ENCODE data around the gene HDAC9. TPM values are rescaled to one million over a fixed set of nuclear protein-coding genes. Genes with fewer than 3 reads are reported as not detected.

The HDAC9 gene
- total RNA-seq, 1 experiment from 2014 or later = 11.3 TPM

GRCh38 chr7:18858232-18858631 lies 362.7 kb downstream of the HDAC9 start:
- Mint-ChIP-seq H3K36me3 (ENCODE audit: insufficient read depth, unreplicated experiment) (no peaks in the 10 kb centered on the region), H3K9me3 (ENCODE audit: unreplicated experiment) (no peaks in the 10 kb centered on the region), H3K27me3 (ENCODE audit: insufficient read depth, unreplicated experiment) (no peaks in the 10 kb centered on the region), H3K4me1 (ENCODE audit: insufficient read depth, unreplicated experiment) (peaks cover 23% of the 10 kb centered on the region), H3K4me3 (ENCODE audit: unreplicated experiment) (no peak overlapping the region), H3K27ac (ENCODE audit: low read depth, unreplicated experiment) (no peak overlapping the region)
- no peak for TF ChIP-seq CTCF (IDR thresholded peaks at IDR 0.05; ENCODE audit: unreplicated experiment)
- ChIA-PET POLR2A (interaction anchor here (0.7 kb wide), 1 partner anchor 59 kb away, joined by 3 read pairs; no protein-coding TSS in a partner anchor), CTCF (interaction anchor here (0.6 to 1.0 kb wide), 2 partner anchors 104 to 850 kb away, joined by 3 read pairs; no protein-coding TSS in a partner anchor)
- intact Hi-C loops (cut with micrococcal nuclease) = no loop called here
- BruUV-seq (replicated peaks) = no TSS peak
- DNase-seq (ENCODE audit: unreplicated experiment) = no peak

DNA sequence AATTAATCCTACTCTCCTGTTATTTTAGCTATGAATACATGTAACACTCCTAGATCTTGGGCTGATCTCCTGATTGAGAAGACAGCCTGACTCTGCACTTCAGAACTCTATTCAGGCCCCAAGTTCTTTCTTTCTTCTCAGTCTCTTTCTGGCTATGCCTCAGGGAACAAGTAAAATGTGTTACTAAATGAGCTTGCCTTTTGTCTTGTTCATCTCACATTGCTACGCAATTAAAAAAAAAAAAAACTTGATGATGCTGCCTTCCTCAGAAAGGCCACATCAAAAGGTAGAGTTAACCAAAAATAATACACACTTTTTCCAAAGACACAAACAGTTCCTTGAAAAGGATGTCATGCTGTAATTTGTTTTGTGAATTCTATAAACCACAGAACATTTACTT lies 363.8 kb downstream of the HDAC9 start:
- CTCF ChIA-PET = interaction anchor here (1.0 kb wide), 1 partner anchor 105 kb away, joined by 3 read pairs; no protein-coding TSS in a partner anchor
- intact Hi-C loops (cut with micrococcal nuclease) = no loop called here

DNA sequence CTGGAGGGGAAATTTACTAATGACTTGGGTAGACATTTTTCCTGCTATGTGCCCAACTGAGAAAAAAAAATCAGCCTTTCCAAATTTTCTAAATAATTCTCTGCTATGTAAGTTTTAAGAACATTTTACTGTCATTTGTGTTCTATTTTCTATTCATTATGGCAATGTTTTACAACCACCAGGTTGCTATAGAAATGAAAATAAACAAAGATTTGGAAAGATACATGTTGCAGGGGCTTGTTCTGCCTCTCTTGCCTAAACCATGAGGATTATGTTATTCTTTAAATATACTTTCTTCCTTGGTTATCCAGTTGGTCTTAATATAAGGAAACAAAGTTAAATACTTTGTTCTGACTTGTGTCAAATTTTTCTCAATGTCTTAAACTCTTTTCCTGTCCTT lies 364.7 kb downstream of the HDAC9 start:
- BruUV-seq (replicated peaks) = no TSS peak
- Mint-ChIP-seq H3K9me3 (ENCODE audit: unreplicated experiment) (no peaks in the 10 kb centered on the region), H3K36me3 (ENCODE audit: insufficient read depth, unreplicated experiment) (no peaks in the 10 kb centered on the region), H3K27ac (ENCODE audit: low read depth, unreplicated experiment) (peak overlapping the region; percentile 49), H3K27me3 (ENCODE audit: insufficient read depth, unreplicated experiment) (no peaks in the 10 kb centered on the region), H3K4me3 (ENCODE audit: unreplicated experiment) (no peak overlapping the region), H3K4me1 (ENCODE audit: insufficient read depth, unreplicated experiment) (peaks cover 33% of the 10 kb centered on the region)
- ChIA-PET CTCF (no interaction called here), POLR2A (interaction anchor here (2.1 kb wide), 1 partner anchor 117 kb away, joined by 7 read pairs; no protein-coding TSS in a partner anchor)
- intact Hi-C loops (cut with micrococcal nuclease) = no loop called here
- no peak for TF ChIP-seq CTCF (IDR thresholded peaks at IDR 0.05; ENCODE audit: unreplicated experiment)
- DNase-seq (ENCODE audit: unreplicated experiment) = no peak

More for the DNA sequence above, 363.8 kb downstream of the HDAC9 start:
- H3K36me3 Mint-ChIP-seq (ENCODE audit: insufficient read depth, unreplicated experiment) = no peaks in the 10 kb centered on the region
- peaks cover 26% of the 10 kb centered on the region for H3K4me1 Mint-ChIP-seq (ENCODE audit: insufficient read depth, unreplicated experiment)
- no peak overlapping the region for H3K4me3 Mint-ChIP-seq (ENCODE audit: unreplicated experiment)
- POLR2A ChIA-PET = interaction anchor here (0.6 kb wide), 1 partner anchor 133 kb away, joined by 3 read pairs; no protein-coding TSS in a partner anchor
- no peak overlapping the region for H3K27ac Mint-ChIP-seq (ENCODE audit: low read depth, unreplicated experiment)
- H3K9me3 Mint-ChIP-seq (ENCODE audit: unreplicated experiment) = no peaks in the 10 kb centered on the region
- TF ChIP-seq CTCF (IDR thresholded peaks at IDR 0.05; ENCODE audit: unreplicated experiment) = no peak
- H3K27me3 Mint-ChIP-seq (ENCODE audit: insufficient read depth, unreplicated experiment) = no peaks in the 10 kb centered on the region
- no peak for DNase-seq (ENCODE audit: unreplicated experiment)
- no TSS peak for BruUV-seq (replicated peaks)

GRCh38 chr7:18861514-18862118 lies 366.1 kb downstream of the HDAC9 start:
- peaks cover 43% of the 10 kb centered on the region for H3K4me1 Mint-ChIP-seq (ENCODE audit: insufficient read depth, unreplicated experiment)
- intact Hi-C loops (cut with micrococcal nuclease) = no loop called here
- POLR2A ChIA-PET = interaction anchor here (0.7 to 2.1 kb wide), 3 partner anchors 18 to 115 kb away, joined by 3 to 7 read pairs (median 4); no protein-coding TSS in a partner anchor
- no peak overlapping the region for H3K27ac Mint-ChIP-seq (ENCODE audit: low read depth, unreplicated experiment)
- H3K27me3 Mint-ChIP-seq (ENCODE audit: insufficient read depth, unreplicated experiment) = no peaks in the 10 kb centered on the region
- TF ChIP-seq CTCF (IDR thresholded peaks at IDR 0.05; ENCODE audit: unreplicated experiment) = no peak
- no TSS peak for BruUV-seq (replicated peaks)
- no peak overlapping the region for H3K4me3 Mint-ChIP-seq (ENCODE audit: unreplicated experiment)
- CTCF ChIA-PET = interaction anchor here (0.5 kb wide), 1 partner anchor 30 kb away, joined by 3 read pairs; no protein-coding TSS in a partner anchor
- H3K36me3 Mint-ChIP-seq (ENCODE audit: insufficient read depth, unreplicated experiment) = no peaks in the 10 kb centered on the region
- peak; percentile 76 for DNase-seq (ENCODE audit: unreplicated experiment)
- H3K9me3 Mint-ChIP-seq (ENCODE audit: unreplicated experiment) = no peaks in the 10 kb centered on the region

All from MCF 10A (cell line).